Type B pancreatic cell (in vitro differentiated cells): ENCODE data around the gene SHF. TPM values are rescaled to one million over a fixed set of nuclear protein-coding genes. Genes with fewer than 3 reads are reported as not detected.

Experiments used
- DNase-seq: peaks from one replicate; pipeline ENCODE4 v3.0.0; 2021; ENCODE audit warnings: mixed read lengths; ENCODE audit not compliant: unreplicated experiment; ENCODE audit errors: extremely low spot score
- H3K27ac Mint-ChIP-seq: 2 replicates; pipeline ENCODE4 v1.8.0; 2021; ENCODE audit warnings: mild to moderate bottlenecking, mixed read lengths
- H3K27me3 Mint-ChIP-seq: 2 replicates; pipeline ENCODE4 v1.8.0; 2021; ENCODE audit warnings: mixed read lengths
- H3K36me3 Mint-ChIP-seq: 2 replicates; pipeline ENCODE4 v1.8.0; 2021; ENCODE audit warnings: mixed read lengths
- H3K4me1 Mint-ChIP-seq: one replicate; pipeline ENCODE4 v1.8.0; 2021; ENCODE audit warnings: mixed read lengths; ENCODE audit not compliant: unreplicated experiment
- H3K4me3 Mint-ChIP-seq: 2 replicates; pipeline ENCODE4 v1.8.0; 2021; ENCODE audit warnings: mild to moderate bottlenecking, mixed read lengths
- H3K9me3 Mint-ChIP-seq: 2 replicates; pipeline ENCODE4 v1.8.0; 2021; ENCODE audit warnings: mixed read lengths
- total RNA-seq: library from RNA; stranded (reverse); gene quantifications from 2 replicates; pipeline ENCODE4 v1.2.1, GENCODE V29; 2021; ENCODE audit warnings: low replicate concordance
- TF ChIP-seq, protein P1 (sequence below): fragments of 200-600 bp; sonication (generic); conservative IDR thresholded peaks from 2 replicates; pipeline ENCODE4 v1.5.0; 2021; ENCODE audit warnings: antibody characterized with exemption, mild to moderate bottlenecking

Gene SHF
- total RNA-seq, 1 donor from 2014 or later = 29.0 TPM

GRCh38 chr15:45169608-45170480 is 17.9 kb downstream of the SHF start:
- no peak for DNase-seq
- H3K36me3 Mint-ChIP-seq = peaks cover 3% of the 10 kb centered on the region
- H3K4me1 Mint-ChIP-seq = peaks cover 4% of the 10 kb centered on the region
- no peak overlapping the region for H3K4me3 Mint-ChIP-seq
- no peak overlapping the region for H3K27ac Mint-ChIP-seq
- H3K9me3 Mint-ChIP-seq = no peaks in the 10 kb centered on the region
- H3K27me3 Mint-ChIP-seq = no peaks in the 10 kb centered on the region
- TF ChIP-seq, protein P1, sequence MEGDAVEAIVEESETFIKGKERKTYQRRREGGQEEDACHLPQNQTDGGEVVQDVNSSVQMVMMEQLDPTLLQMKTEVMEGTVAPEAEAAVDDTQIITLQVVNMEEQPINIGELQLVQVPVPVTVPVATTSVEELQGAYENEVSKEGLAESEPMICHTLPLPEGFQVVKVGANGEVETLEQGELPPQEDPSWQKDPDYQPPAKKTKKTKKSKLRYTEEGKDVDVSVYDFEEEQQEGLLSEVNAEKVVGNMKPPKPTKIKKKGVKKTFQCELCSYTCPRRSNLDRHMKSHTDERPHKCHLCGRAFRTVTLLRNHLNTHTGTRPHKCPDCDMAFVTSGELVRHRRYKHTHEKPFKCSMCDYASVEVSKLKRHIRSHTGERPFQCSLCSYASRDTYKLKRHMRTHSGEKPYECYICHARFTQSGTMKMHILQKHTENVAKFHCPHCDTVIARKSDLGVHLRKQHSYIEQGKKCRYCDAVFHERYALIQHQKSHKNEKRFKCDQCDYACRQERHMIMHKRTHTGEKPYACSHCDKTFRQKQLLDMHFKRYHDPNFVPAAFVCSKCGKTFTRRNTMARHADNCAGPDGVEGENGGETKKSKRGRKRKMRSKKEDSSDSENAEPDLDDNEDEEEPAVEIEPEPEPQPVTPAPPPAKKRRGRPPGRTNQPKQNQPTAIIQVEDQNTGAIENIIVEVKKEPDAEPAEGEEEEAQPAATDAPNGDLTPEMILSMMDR = no peak

GRCh38 chr15:45168751-45169551 is 18.8 kb downstream of the SHF start:
- TF ChIP-seq, protein P1 = no peak
- Mint-ChIP-seq H3K27me3 (no peaks in the 10 kb centered on the region), H3K4me3 (no peak overlapping the region), H3K4me1 (peaks cover 4% of the 10 kb centered on the region), H3K9me3 (no peaks in the 10 kb centered on the region), H3K27ac (peak overlapping the region; percentile 36), H3K36me3 (peaks cover 3% of the 10 kb centered on the region)
- no peak for DNase-seq

DNA sequence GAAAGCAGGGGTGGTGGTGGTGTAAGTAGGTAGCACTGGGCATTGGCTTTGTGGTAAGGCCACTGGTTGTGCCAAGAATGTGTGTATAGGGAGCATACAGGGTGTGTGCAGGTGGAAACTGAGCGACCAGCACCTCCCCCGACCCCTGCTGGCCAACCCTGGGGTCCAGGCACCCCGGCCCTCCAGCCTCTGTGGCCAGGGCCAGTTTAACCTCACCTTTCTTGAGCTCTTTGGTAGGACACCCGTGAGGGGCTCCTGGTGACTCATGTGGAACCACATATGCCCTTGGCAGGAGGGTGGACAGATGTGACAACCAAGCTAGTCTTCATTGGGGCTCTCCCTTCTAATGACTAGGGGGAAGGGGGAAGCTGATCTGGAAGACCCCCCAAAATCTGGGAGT is 19.5 kb downstream of the SHF start:
- Mint-ChIP-seq H3K4me3 (no peak overlapping the region), H3K4me1 (peaks cover 6% of the 10 kb centered on the region), H3K27ac (no peak overlapping the region), H3K36me3 (peaks cover 3% of the 10 kb centered on the region), H3K9me3 (no peaks in the 10 kb centered on the region), H3K27me3 (no peaks in the 10 kb centered on the region)
- no peak for DNase-seq
- TF ChIP-seq, protein P1 = no peak

- DNase-seq = no peak
- no peaks in the 10 kb centered on the region for H3K27me3 Mint-ChIP-seq
- peak overlapping the region; percentile 74 for H3K4me3 Mint-ChIP-seq
- TF ChIP-seq, protein P1 = peak; percentile 4
- no peaks in the 10 kb centered on the region for H3K9me3 Mint-ChIP-seq
- peaks cover 10% of the 10 kb centered on the region for H3K4me1 Mint-ChIP-seq
- H3K36me3 Mint-ChIP-seq = peaks cover 3% of the 10 kb centered on the region
- peak overlapping the region; percentile 69 for H3K27ac Mint-ChIP-seq
Measured at GRCh38 chr15:45167631-45168205, 20.0 kb downstream of the SHF start.

DNA sequence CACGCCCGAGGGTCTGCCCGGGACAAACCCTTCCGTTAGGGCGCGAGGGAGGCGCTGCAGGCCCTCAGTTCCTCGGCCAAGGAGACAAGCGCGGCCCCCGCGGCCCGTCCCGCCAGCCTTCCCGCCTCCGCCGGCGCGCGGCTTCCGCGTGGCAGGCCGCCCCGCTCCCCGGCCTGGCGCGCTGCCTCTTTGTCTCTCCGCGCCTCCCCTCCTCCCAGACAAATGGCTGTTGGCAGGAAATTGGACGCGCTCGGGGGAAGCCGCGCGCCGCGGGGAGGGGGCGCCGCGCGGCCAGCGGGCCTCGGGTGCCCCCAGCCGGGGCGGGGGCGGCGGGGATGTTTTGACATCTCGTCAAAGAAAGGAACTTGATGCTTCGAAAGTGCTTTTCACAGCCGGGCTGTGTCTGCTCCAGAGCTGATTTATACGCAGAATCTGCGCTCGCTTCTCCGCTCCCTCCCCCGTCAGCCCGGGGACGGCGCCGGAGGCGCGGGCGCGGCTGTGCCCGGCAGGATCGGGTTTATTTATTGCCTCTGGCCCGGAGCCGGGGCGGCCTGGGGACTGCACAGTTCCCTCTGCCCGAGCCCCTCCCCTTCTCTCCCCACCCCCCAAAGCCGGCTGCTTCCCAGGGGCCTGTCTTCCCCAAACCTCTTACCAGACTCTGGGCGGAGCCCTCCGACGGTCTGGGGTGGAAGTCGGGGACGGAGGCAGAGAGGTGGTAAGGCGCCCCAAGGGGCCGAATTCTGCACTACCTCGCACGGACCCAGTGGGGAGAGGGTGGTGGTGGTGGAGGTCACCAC is 20.7 kb downstream of the SHF start:
- H3K36me3 Mint-ChIP-seq = peaks cover 3% of the 10 kb centered on the region

More for the DNA sequence above, 20.7 kb downstream of the SHF start:
- peak; percentile 87 for DNase-seq
- Mint-ChIP-seq H3K4me3 (peak overlapping the region; percentile 74), H3K27me3 (no peaks in the 10 kb centered on the region), H3K27ac (peak overlapping the region; percentile 69), H3K4me1 (peaks cover 10% of the 10 kb centered on the region), H3K9me3 (no peaks in the 10 kb centered on the region)
- TF ChIP-seq, protein P1 = peak; percentile 74
